ENCODE results near the gene SH3GLB1.

DNA sequence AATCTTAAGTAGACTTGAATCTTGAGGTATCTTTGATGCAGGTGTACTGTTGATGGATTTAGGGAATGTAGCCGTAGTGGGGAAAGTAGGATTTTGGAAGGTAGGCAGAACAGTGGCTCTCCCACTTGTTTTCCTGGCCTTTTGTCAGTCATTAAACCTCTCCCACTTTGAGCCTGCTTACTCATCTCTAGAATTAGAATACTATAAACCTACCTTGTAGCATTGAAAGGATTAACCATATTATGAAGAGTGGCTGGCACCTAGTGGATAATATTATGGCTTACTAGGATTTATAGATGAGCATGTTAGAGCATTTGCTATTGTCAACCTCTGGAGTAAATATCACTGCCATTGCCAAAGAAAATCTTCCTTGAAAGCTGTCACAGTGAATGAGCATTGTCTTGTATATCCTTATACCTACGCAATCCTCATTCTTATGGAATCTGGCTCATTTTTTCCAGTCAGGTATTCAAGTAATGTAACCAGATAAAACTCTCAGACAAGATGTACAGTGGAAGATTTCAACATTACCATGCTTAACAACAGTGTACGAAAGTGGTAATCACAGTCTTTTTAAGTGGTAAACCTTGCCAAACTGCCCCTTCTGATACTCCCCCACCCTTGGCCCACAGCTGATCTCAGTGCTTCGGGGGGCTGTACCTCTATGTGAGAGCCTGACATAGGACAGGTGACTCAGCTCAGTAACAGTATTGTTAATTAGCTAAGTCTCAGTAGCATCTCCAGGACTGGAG is 44.4 kb downstream of the SH3GLB1 start:
- TF ChIP-seq CTCF (conservative IDR thresholded peaks at IDR 0.05; ENCODE audit: low read length) (no peak), EZH2phosphoT487 (IDR thresholded peaks at IDR 0.05; ENCODE audit: borderline replicate concordance, low read depth, low read length) (no peak)
